ENCODE results near the gene NMB.

NMB gene

GRCh38 chr15:84684092-84684491, 26.1 kb upstream of the NMB start:
- DNase-seq (ENCODE audit: low read depth in 1 of 2, low spot score in 1 of 2) = no peak
- no peak overlapping the region for H3K27ac ChIP-seq (replicated peaks)
- no peak for TF ChIP-seq POLR2AphosphoS5 (IDR thresholded peaks at IDR 0.05; ENCODE audit: low read depth)
- no peak for TF ChIP-seq CTCF (IDR thresholded peaks at IDR 0.05; ENCODE audit: insufficient read depth, low read length)
- TF ChIP-seq REST (IDR thresholded peaks at IDR 0.05; ENCODE audit: insufficient replicate concordance, low read depth) = no peak
- TF ChIP-seq GABPA (IDR thresholded peaks at IDR 0.05; ENCODE audit: low read depth) = no peak
- no peak for TF ChIP-seq SPI1 (IDR thresholded peaks at IDR 0.05; ENCODE audit: borderline replicate concordance, low read depth)
- no peaks in the 10 kb centered on the region for H3K27me3 ChIP-seq (ENCODE audit: insufficient read depth, poor library complexity, severe bottlenecking)
- no peak overlapping the region for H3K4me3 ChIP-seq (replicated peaks; ENCODE audit: insufficient read depth, low read length)

- Histone ChIP-seq H3K27me3 (ENCODE audit: insufficient read depth, poor library complexity, severe bottlenecking) (no peaks in the 10 kb centered on the region), H3K27ac (replicated peaks) (no peak overlapping the region), H3K4me3 (replicated peaks; ENCODE audit: insufficient read depth, low read length) (no peak overlapping the region)
- DNase-seq (ENCODE audit: low read depth in 1 of 2, low spot score in 1 of 2) = peak; percentile 56 to 65
- TF ChIP-seq GABPA (IDR thresholded peaks at IDR 0.05; ENCODE audit: low read depth) (no peak), POLR2AphosphoS5 (IDR thresholded peaks at IDR 0.05; ENCODE audit: low read depth) (no peak), SPI1 (IDR thresholded peaks at IDR 0.05; ENCODE audit: borderline replicate concordance, low read depth) (no peak), CTCF (IDR thresholded peaks at IDR 0.05; ENCODE audit: insufficient read depth, low read length) (no peak), REST (IDR thresholded peaks at IDR 0.05; ENCODE audit: insufficient replicate concordance, low read depth) (no peak)
These were observed 23.8 kb upstream of the NMB start for GRCh38 chr15:84681831-84682230.

GRCh38 chr15:84671211-84671610, 13.2 kb upstream of the NMB start:
- TF ChIP-seq REST (IDR thresholded peaks at IDR 0.05; ENCODE audit: insufficient replicate concordance, low read depth) = no peak
- no peak for TF ChIP-seq CTCF (IDR thresholded peaks at IDR 0.05; ENCODE audit: insufficient read depth, low read length)
- no peak for TF ChIP-seq GABPA (IDR thresholded peaks at IDR 0.05; ENCODE audit: low read depth)
- no peak for TF ChIP-seq POLR2AphosphoS5 (IDR thresholded peaks at IDR 0.05; ENCODE audit: low read depth)
- TF ChIP-seq SPI1 (IDR thresholded peaks at IDR 0.05; ENCODE audit: borderline replicate concordance, low read depth) = no peak
- Histone ChIP-seq H3K4me3 (replicated peaks; ENCODE audit: insufficient read depth, low read length) (no peak overlapping the region), H3K27me3 (ENCODE audit: insufficient read depth, poor library complexity, severe bottlenecking) (no peaks in the 10 kb centered on the region), H3K27ac (replicated peaks) (no peak overlapping the region)
- no peak for DNase-seq (ENCODE audit: low read depth in 1 of 2, low spot score in 1 of 2)

Measured in HL-60 (cell line).